ENCODE results near the gene PP2D1.
"Not testable (repeated sequence)": the region's sequence is repeated elsewhere in the genome, so short reads cannot be mapped to it uniquely, and the experiment has no call there.

PP2D1 gene

DNA sequence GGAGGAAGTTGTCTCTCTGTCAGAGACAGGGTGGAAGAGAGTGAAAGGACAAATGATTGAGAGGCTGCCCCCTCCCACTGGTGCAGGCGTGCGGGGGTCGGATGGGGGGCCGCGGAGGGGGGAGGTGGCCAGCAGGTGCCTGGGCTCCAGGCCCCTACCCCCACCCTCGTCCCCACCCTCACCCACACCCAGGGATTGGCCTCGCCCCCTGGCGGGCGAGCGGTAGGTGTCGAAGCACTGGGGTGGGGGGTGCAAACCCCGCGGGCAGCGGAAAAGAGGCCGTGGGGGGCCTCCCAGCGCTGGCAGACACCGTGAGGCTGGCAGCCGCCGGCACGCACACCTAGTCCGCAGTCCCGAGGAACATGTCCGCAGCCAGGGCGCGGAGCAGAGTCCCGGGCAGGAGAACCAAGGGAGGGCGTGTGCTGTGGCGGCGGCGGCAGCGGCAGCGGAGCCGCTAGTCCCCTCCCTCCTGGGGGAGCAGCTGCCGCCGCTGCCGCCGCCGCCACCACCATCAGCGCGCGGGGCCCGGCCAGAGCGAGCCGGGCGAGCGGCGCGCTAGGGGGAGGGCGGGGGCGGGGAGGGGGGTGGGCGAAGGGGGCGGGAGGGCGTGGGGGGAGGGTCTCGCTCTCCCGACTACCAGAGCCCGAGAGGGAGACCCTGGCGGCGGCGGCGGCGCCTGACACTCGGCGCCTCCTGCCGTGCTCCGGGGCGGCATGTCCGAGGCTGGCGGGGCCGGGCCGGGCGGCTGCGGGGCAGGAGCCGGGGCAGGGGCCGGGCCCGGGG is 27.9 kb upstream of the PP2D1 start, which contains the start of gene KAT2B:
KAT2B (plus strand) TSS at position 682 of the 783 bp plus-strand sequence; CDS start at position 714, 32 bp downstream.
- peak; percentile 60 to 73 (median 60) for DNase-seq (ENCODE audit: low read depth in 3 of 3)

DNA sequence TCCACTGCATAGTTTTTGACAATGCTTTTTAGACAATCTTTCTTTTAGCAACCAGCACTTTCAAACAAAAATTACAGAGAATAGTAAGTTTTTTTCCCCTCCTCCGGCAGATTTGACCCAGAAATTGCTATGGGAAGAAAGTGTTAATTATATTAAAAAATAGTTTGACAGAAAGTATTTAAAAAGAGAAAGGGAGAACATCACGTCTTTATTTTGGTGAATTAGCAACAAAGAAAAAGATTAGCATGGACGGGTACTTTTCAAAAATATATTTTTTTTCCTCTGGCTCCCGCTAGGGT is 27.4 kb upstream of the PP2D1 start:
- DNase-seq (ENCODE audit: low read depth in 3 of 3), result no peak

DNA sequence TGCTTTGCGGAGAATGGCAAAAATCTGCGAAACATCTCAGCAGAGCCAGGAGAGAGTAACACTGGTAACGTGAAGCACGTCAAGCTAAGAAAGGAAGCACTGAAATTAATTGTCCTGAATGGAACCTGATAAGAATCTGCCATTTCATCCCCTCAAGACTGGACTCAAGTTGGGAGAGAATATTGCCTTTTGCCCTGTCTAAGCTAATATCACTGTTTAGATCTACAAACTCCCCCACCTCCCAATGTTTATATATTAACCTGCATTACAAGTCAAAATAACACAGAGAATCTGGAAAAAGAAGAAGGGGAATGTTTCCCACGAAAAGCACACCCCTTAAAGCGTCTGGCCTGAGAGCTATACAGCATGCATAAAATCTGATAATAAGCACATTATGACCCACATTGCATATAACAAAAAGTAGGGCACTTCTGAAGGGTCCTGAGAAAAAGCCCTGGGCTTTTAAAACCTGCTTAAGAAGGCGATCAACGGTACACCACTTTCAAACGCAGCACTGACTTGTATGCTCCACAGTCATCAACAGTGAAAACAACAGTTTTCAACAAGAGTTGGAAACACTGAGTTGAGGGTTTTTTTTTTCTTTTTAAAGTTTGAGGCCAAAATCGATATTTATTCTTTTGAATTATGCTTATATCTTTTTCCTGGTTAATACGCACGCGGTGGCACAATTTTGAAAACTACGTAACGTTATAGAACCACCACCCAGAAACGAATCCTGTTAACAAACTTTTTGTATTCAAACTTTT is 26.8 kb upstream of the PP2D1 start:
- DNase-seq (ENCODE audit: low read depth in 3 of 3), result no peak

DNA sequence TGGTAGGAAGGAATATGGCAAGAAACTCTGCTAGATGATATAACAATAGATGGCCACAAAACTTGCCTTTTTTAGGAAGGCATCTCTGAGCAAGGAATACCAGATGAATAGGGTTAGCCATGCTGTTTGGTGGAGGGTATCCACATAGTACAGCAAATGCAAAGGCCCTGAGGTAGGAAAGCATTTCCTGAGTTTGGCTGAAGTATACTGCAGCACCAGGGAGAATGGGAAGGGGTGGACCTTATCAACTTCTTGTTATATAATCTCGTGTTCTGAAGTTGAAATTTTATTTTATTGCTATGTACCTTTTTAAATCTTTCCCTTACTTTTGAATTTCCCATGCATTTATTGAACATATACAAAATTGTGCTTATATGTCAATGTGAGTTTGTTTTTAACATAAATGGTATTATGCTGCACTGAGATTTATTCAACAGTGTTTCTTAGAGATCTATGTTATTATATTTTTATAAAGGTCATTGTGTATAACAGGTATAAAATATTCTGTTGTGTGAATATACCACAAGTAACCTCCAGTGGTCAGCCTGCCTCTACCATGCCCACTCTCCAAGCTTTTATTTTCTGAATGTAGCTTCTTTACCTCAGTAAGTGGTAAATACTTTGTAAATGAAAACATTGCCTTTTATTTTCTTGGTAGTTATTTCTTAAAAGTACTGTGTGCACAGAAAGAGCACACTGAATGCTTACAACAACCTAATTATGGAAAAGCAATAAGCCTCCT is 25.4 kb upstream of the PP2D1 start:
- no peak for DNase-seq (ENCODE audit: low read depth in 3 of 3)

DNA sequence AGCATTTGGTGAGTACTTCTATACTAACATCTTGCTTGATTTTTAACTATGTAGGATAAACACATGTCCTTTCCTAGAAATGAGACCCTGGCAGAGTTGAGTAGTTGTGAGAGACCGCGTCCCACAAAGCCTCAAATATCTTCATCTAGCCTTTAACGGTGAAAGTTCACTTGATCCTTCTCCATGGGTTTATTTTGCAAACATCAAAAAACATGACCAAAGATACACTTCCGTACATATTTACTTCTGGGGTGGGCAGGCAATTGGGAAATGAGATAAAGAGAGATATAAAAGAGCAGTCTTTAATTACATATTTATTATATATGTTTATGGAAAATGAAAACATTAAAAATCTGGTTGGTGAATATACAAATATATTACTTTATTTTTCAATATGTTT is 23.0 kb upstream of the PP2D1 start:
- no peak for DNase-seq (ENCODE audit: low read depth in 3 of 3)

DNA sequence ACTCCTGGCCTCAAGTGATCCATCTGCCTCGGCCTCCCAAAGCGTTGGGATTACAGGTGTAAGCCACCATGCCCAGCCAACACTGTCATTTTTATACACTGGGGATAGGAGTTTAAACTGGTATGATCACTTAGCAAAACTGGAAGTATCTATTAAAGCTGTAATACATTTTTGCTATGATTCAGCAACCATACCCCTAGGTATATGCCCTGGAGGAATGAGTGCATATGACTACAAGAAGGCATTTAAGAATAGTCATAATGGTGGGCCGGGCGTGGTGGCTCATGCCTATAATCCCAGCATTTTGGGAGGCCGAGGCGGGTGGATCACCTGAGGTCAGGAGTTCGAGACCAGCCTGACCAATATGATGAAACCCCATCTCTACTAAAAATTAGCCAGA is 19.9 kb upstream of the PP2D1 start:
- DNase-seq (ENCODE audit: low read depth in 3 of 3), result not testable (repeated sequence)

DNA sequence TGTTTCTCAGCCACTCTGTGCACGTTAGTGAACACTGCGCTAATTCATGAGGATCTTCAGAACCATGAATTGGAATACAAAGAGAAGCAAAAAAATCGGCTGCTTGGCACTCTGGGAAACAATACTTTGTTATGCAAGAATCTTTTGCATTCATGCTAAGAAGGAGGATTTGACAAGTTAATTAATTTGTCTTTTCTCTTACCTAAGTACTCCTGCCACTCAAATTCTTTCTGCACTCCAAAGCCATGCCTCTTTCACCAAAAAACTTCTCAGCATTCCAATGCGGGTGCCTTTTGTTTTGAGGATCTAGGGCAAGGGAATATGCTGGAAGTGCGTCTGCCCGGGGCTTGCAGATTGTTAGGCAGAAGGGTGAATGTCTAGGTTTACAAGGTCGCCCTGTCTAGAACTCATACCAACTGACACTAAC is 16.9 kb upstream of the PP2D1 start:
- no peak for DNase-seq (ENCODE audit: low read depth in 3 of 3)

DNA sequence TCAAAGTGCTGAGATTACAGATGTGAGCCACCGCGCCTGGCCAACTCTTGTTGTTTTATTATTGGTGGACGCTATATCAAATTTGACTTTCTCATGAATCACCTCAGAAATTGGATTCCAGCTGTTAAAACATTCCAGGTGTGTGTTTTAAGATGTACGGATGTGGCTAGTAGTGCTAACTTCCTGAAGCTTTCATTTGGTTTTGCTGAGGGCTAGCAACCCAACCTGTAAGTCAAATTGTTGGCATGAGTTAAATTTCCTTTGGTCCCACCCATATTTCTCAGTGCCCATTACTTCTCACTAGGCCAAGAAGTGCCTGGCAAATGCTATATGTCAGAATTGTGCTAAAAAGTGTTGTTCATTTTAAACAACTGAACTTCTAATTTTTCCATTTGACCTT is 15.1 kb upstream of the PP2D1 start:
- DNase-seq (ENCODE audit: low read depth in 3 of 3), result no peak

DNA sequence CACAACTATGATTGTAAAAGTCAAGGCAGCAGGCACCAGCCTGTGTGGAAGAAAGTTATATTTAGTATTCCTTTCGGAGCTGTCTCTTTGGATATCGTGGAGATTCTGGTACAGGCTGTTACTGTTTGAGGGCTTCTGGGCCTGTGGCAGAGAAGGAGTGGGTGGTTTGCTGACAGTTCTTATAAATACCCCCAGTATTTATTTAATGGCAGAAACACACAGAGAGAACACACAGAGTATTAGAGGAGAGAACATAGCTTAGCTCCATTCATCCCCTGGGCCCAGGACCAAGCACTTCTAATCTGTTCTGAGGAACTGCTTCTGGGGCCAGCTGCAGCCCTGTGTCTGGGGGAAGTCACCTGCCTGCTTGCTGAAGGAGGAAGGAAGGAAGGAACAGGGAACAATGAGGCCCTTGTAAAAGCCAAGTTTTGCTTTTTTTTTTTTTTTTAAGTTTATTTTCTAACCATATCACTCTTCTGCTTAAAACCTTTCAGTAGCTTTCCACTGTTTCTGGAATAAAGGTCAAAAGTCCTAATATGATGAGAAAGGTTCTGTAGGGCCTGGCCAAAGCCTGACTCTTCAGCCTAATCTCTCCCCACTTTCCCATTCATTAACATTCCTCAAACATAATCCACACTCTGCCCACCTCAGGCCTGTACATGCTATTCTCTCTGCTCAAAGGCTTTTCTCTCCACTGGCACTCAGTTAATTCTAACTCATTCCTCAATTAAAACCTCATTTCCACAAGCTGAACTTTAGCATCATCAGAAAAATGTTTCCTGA is 11.8 kb upstream of the PP2D1 start:
- no peak for DNase-seq (ENCODE audit: low read depth in 3 of 3)

DNA sequence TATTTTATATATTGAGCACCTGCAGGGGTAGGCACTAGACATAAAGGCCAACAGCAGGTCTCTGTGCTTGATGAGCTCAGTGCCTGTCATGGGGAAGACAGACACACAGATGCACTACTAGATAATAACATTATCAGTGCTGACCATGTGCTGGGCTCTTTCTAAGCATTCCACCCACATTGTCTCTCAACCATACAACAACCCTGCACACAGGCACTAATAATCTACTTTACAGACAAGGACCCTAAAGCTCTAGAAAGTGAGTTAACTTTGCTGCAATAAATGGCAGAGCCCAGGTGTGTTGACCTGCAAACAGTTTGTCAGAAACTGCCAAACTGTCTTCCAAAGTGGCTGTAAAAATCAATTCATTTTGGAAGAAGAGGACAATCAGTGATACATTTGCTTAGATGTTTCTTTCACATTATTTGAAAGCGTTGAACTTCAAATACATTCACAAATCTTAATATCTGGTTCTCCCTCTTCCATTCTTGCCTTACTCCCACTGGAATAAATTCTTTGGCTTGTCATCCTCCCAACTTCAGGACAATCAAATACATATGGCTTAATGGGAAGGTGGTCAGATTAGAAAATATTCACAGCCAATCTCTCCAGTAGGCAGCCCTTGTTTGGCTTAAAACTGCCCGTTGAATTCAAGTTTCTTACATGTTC is 11.0 kb upstream of the PP2D1 start:
- DNase-seq (ENCODE audit: low read depth in 3 of 3), result no peak

DNA sequence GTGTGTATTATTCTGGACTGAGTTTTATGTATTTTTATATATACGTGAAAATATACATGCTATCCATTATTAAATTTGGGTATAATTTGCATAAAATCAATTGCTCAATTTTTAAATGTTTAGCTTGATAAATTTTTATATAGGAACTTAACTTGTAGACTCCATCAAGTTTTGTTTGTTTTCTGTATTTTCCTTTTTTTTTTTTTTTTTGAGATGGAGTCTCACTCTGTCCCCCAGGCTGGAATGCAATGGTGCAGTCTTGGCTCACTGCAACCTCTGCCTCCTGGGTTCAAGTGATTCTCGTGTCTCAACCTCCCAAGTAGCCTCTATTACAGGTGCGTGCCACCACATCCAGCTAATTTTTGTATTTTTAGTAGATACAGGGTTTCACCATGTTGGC is 4.0 kb upstream of the PP2D1 start:
- not testable (repeated sequence) for DNase-seq (ENCODE audit: low read depth in 3 of 3)

DNA sequence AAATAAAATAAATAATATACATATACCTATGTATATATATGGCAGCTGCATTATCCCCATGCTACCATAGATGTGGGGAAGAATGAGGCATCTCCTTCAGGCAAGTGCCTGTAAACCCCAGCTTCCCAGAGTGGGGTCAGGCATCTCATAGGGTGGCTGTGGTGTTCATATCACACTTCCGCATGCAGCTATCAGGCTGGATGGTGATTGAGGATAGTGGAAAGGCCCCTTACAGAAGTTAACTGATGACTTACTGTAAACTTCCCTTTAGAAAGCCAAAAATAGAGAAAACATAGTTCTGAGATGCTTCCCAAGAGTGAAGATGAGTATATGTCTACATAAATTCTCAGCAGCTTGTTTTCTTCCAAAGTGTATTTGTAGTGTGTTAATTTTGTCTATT is 3.5 kb upstream of the PP2D1 start:
- DNase-seq (ENCODE audit: low read depth in 3 of 3), result no peak

DNA sequence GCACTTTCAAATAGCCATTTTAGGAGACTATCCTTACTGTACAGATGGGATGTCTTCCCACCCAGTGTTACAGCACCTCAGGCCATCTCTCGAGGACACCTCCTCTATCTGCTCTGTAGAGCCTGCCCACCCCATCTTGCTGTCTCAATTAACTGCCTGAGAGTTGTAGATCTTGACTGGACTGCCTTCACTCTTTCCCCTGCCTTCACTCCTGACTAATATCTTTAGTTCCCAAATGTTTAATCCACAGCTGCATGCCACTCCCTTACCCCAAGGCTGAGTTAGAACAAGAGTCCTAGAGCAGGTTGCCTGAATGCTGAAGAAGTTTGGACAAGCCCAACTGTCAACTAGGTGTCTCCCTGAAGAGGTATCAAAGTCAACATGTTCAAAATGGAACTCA is 1.3 kb upstream of the PP2D1 start:
- no peak for DNase-seq (ENCODE audit: low read depth in 3 of 3)

DNA sequence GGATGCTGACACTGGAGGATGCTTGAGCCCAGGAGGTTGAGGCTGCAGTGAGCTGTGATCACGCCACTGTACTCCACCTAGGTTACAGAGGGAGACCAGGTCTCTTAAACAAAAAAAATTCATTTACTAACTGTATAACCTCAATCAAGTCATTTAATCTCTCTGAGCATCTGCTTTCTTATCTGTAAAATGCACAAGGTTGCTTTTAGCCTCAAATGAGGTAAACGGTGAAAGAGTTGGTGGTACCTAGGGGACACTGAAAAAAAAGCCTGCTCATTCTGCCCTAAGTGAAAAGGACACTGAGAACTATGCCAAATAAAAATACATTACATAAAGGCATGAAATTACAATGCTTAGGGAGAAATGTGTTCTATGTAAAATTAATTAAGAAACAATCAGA is 3.4 kb downstream of the PP2D1 start:
- no peak for DNase-seq (ENCODE audit: low read depth in 3 of 3)

DNA sequence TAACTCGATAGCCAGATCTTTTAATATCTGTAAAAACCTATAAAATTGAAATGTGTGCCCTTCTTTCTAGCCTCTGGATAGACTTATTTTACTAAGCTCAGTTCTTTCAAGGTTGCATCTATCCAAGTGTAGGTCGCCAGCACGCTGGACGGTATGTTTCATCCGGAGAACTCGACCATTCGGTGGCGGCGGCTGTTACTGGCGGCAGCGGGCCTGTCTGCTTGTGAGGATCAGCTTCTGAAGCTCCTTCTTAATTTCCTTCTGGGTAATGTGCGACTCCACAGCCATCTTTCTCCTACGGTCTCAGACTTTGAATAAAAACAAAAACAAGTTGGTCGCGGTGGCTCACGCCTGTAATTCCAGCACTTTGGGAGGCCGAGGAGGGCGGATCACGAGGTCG is 4.1 kb downstream of the PP2D1 start:
- no peak for DNase-seq (ENCODE audit: low read depth in 3 of 3)

DNA sequence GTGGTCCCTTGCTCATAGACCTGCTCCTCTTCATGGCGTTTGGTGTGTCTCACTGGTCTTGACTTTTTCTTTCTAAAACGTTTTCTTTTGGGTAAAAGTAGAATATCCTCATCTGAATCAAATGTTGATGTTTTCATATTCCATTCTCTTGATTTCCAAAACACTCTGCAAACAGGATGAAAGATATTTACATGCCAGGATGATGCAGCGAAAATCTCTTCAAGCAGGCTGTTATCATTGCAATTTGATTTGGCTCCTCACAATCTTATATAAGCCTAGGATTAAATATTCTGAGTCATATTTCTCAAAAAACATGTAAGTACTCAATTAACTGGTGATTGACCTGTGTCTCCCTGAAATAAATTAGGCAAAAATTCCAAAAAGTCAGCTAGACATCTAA is 10.1 kb downstream of the PP2D1 start:
- DNase-seq (ENCODE audit: low read depth in 3 of 3), result no peak

DNA sequence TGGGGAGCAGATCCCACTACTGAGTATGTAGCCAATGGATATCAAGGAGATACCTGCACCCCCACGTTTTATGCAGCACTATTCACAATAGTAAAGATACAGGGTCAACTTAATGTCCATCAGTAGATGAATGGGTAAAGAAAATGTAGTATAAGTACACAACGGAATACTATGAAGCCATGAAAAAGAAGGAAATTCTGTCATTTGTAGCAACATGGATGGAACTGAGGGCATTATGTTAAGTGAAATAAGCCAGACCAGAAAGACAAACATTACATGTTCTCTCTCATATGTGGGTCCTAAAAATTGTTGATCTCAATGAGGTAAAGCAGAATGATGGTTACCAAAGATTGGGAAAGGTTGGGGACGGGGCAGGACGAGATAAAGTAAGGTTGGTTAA is 14.6 kb downstream of the PP2D1 start:
- no peak for DNase-seq (ENCODE audit: low read depth in 3 of 3)

DNA sequence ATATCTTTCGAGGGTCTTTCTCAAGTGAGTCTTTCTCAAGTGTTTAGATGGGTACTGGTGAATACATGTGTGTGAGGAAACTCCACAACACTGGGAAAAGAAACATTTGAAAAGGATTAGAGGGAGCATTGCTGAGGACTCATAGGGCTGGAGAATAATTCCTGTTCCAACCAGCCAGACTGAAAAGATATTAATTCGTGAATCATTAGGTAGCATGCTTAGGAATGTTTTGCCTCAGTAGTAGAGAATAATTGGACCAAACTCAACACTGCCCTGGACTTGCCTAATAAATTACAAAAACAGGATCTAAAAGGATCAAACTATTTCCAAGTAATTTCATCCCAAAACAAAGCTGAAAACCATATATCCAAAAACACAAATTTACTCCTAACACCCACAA is 17.3 kb downstream of the PP2D1 start:
- DNase-seq (ENCODE audit: low read depth in 3 of 3), result no peak

DNA sequence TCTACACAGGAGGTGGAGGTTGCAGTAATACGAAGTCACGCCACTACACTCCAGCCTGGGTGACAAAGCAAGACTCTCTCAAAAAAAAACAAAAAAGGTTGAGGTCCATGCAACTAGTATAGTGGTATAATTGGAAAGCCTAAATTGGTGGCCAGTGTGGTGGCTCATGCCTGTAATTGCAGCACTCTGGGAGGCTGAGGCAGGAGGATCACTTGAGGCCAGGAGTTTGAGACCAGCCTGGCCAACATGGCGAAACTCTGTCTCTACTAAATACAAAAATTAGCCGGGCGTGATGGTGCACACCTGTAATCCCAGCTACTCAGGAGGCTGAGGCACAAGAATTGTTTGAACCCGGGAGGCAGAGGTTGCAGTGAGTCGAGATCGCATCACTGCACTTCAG is 23.2 kb downstream of the PP2D1 start:
- DNase-seq (ENCODE audit: low read depth in 3 of 3), result not testable (repeated sequence)

DNA sequence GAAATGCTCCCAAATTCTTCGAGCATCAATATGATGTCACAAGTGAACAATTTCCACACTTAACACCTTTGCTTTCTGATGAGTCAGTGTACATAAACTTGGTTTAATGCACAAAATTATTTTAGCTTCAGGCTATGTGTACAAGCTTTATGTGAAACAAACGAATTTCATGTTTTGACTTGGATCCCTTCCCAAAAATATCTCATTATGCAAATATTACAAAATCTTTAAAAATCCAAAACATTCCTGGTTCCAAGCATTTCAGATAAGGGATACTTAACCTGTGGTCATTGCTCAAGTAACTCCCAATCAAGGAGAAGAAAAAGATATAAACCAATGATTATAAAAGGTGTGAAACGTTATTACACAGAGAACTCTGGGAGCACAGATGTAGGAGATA is 40.0 kb downstream of the PP2D1 start:
- no peak for DNase-seq (ENCODE audit: low read depth in 3 of 3)

DNA sequence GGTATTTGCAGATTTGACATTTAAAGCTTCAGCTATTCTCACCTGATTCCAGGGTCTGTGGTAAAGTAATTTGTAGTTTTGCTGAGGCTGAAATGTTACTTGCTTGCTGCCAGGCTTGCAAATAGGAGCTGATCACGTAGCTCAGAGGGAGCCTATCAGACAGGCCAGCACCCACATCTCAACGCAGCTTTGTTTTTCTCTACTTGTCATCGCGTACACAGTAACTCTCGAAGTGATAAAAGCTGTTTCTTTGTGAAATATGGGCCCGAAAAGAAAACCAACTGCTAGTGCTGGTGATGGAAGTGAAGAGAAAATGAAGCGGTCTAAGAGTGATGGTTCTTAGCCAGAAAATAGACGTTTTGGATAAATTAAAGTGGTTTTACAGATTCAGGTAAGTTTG is 41.7 kb downstream of the PP2D1 start:
- DNase-seq (ENCODE audit: low read depth in 3 of 3), result no peak

Measured in stimulated activated CD4-positive, alpha-beta T cell treated with anti-CD3 and anti-CD28 coated beads, TNF-alpha, amount 100 ng/mL, for 48 hours (primary cell).